Endometrial microvascular endothelial cells (primary cell): Measurements from ENCODE around the gene CCDC171. TPM values are rescaled to one million over a fixed set of nuclear protein-coding genes. Genes with fewer than 3 reads are reported as not detected.
"Not testable (repeated sequence)": the region's sequence is repeated elsewhere in the genome, so short reads cannot be mapped to it uniquely, and the experiment has no call there.

Source experiments
- in situ Hi-C: cut with HindIII; loops from 2 replicates; pipeline ENCODE4 v1.10.0; 2017; ENCODE audit warnings: low sequenced_read_pairs, low pct_unique_long_range_greater_than_20kb; ENCODE audit errors: inconsistent ontology term
- total RNA-seq: library from RNA; depleted of rRNA; stranded (reverse); fragments of >200 nt; gene quantifications from one replicate; pipeline ENCODE4 v1.2.3, GENCODE V29; 2015; ENCODE audit errors: inconsistent ontology term

CCDC171 gene
- total RNA-seq, 1 donor from 2014 or later = 0.28 TPM

GRCh38 chr9:15735083-15735857 is 182.4 kb downstream of the CCDC171 start:
- in situ Hi-C loops = no loop called here

GRCh38 chr9:15736569-15736968 is 183.7 kb downstream of the CCDC171 start:
- in situ Hi-C loops = no loop called here

- in situ Hi-C loops = no loop called here
Observed at GRCh38 chr9:15738011-15738410, 185.2 kb downstream of the CCDC171 start.

DNA sequence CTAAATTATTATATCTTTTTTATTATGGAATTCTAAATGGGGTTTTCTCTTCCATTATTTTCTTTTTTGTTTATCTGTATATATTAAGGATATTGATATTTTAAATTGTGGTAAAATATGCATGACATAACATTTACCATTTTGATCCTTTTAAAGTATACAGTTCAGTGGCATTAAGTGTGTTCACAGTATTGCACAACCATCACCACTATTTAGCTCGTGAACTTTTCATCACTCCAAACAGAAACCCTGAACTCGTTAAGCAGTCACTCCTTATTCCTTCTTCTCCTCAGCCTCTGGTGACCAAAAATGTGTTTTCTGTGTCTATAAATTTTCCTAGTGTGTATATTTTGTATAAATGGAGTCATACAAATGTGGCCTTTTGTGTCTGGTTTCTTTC is 188.2 kb downstream of the CCDC171 start:
- in situ Hi-C loops = no loop called here

DNA sequence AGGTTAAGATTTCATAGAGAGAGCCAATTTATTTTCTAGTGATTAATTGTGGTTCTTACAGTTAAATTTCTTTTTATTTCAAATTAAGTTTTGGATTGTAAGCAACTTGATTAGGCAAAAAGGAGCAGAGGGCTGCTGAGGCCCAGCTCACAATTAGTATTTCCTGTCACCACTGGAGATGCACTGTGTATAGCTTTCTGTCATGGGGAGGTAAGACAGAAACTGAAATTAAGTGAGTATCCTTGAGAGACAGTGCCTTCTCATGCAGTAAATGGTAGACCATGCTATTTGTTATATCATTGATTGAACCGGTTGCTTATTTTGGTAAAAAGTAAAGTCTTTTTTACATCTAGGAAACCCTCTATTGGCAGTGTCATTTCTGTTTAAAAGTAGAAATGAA is 190.7 kb downstream of the CCDC171 start:
- in situ Hi-C loops = no loop called here

GRCh38 chr9:15744196-15744595 is 191.4 kb downstream of the CCDC171 start:
- in situ Hi-C loops = no loop called here

DNA sequence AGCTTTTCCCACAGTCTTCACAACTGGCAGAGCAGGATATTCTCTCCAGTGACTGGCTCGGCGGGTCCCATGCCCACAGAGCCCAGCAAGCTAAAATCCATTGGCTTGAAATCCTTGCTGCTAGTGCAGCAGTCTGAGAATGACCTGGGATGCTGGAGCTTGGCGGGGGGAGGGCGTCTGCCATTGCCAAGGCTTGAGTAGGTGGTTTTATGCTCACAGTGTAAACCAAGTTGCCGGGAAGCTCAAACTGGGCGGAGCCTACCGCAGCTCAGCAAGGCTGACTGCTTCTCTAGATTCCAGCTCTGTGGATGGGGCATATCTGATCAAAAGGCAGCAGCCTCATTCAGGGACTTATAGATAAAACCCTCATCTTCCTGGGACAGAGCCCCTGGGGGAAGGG is 194.1 kb downstream of the CCDC171 start:
- in situ Hi-C loops = no loop called here

DNA sequence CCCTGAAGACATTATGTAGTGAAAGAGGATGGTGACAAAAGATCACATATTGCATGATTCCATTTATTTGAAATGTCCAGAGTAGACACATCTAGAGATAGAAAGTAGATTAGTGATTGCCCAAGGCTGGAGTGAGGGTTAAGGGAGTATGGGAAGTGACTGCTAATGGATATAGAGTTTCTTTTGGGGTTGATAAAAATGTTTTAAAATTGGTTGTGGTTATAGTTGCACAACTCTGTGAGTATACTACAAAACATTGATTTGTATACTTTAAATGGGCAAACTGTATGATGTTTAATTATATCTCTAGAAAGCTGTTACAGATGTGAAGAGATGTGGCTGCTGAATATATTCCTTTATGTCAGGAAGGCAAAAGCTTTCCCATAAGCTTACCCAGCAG is 202.8 kb downstream of the CCDC171 start:
- in situ Hi-C loops = no loop called here

GRCh38 chr9:15761551-15761950 is 208.7 kb downstream of the CCDC171 start:
- in situ Hi-C loops = no loop called here

GRCh38 chr9:15763371-15763770 is 210.5 kb downstream of the CCDC171 start:
- in situ Hi-C loops = no loop called here

GRCh38 chr9:15764131-15764530 is 211.3 kb downstream of the CCDC171 start:
- in situ Hi-C loops = no loop called here

- in situ Hi-C loops = no loop called here
Observed at GRCh38 chr9:15769547-15769946, 216.7 kb downstream of the CCDC171 start.

GRCh38 chr9:15778861-15779260 is 226.0 kb downstream of the CCDC171 start:
- in situ Hi-C loops = no loop called here

- in situ Hi-C loops = no loop called here
Observed at GRCh38 chr9:15782106-15782505, 229.3 kb downstream of the CCDC171 start.

GRCh38 chr9:15785584-15785983 is 232.7 kb downstream of the CCDC171 start:
- in situ Hi-C loops = no loop called here

DNA sequence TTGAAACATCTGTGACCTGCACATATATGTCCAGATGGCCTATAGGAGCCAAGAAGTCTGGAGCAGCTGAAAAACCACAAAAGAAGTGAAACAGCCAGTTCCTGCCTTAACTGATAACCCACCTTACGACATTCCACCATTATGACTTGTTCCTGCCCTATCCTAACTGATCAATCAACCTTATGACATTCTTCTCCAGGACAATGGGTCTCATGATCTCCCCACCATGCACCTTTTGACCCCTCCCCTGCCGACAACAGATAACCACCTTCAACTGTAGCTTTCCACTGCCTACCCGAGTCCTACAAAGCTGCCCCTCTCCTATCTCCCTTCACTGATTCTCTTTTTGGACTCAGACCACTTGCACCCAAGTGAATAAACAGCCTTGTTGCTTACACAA is 233.8 kb downstream of the CCDC171 start:
- in situ Hi-C loops = no loop called here

DNA sequence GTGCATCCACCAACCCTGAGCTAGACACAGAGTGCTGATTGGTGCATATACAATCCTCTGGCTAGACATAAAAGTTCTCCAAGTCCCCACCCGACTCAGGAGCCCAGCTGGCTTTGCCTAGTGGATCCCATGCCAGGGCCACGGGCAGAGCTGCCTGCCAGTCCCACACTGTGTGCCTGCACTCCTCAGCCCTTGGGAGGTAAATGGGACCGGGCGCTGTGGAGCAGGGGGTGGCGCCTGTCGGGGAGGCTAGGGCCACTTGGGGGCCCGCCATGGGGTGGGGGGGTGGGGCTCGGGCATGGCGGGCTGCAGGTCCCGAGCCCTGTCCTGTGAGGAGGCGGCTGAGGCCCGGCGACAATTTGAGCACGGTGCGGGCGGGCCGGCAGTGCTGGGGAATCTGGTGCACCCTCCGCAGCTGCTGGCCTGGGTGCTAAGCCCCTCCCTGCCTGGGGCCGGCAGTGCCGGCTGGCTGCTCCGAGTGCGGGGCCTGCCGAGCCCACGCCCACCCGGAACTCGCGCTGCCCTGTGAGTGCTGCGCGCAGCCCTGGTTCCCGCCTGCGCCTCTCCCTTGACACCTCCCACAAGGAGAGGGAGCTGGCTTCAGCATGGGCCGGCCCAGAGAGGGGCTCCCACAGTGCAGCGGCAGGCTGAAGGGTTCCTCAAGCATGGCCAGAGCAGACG is 257.5 kb downstream of the CCDC171 start:
- in situ Hi-C loops = not testable (repeated sequence)

- in situ Hi-C loops = no loop called here
Observed at GRCh38 chr9:15813076-15813475, 260.2 kb downstream of the CCDC171 start.

DNA sequence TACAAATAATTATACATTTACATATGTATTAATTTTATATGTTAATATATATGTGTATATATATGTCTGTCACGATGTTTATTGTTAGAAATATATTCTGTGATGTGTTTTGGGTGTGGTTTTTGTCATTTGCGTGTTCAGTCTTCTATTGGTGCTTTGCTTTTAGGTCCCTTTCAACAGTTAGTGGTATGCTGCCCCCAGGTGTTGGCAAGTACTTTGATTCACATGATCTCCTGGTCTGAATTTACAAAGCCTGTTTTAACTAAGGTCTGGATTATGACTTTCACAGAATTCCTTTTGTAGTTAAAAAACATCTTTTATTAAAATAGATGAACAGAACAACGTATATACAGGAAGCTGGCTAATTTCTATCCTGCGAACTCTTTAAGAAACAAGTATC is 271.5 kb downstream of the CCDC171 start:
- in situ Hi-C loops = no loop called here

DNA sequence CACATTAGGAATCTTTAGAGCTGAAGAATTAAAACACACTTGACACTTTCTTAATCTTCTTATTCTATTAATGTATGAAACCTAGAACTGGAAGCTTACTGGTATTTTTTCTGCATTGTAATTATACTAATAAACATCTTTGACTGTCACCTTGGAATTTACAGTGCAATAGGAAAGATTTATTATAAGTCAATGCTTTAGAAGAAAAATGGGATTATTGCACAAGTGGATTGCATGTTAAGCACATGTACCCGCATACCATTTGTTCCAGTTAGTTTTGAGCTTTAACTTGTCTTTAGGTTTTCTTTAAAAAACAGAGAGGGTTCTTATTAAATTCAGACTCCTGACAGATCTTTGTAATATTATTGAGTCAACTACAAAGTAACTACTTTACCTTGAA is 278.5 kb downstream of the CCDC171 start:
- in situ Hi-C loops = no loop called here
